NCI-H1930 (cell line): ENCODE results near the gene ABHD17B.
"Not testable (repeated sequence)": the region's sequence is repeated elsewhere in the genome, so short reads cannot be mapped to it uniquely, and the experiment has no call there.

Source experiments
- DNase-seq, 2 experiments: peaks; one replicate each; lab custom pipeline; 2025; lab: John Stamatoyannopoulos, UW

Gene ABHD17B

DNA sequence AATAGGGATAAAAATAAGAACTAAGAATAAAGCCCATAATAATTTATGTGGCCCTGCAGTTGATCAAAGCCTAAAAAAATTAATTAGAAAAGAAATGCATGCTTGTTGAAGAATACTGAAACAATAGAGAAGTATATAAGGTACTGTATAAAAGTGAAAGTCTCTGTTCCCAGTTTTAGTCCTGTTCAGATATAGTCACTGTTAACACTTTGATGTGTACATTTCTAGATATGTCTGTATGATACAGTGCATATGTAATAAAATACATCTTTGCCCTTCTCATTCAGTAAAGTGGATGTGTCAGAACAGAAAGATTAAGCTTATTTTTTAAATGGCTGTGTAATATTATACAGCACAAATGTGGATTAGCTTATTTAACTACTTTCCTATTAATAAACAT is 4.5 kb upstream of the ABHD17B start:
- no peak for DNase-seq

GRCh38 chr9:71911908-71912335 is 929 bp upstream of the ABHD17B start:
- no peak for DNase-seq

DNA sequence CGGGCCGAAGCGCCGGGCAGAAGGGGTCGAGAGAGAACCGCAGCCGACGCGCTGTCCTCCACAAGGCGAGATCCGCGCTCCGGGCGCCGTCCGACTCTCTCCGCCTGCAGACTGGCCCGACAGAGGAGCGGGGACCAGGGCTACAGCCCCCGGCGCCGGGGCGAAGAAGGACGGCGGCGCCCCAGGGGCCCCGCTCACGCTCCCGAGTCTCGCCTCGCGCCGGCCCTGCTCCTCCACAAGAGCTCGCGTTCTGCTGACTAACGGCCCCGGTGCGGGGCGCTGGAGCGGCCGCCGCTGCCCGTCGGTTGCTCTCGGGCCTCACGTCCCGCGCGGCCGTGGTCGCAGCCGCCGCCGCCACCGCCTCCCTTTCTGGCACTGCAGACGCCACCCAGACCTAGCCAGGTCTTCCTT is 338 bp downstream of the ABHD17B start:
- no peak for DNase-seq

DNA sequence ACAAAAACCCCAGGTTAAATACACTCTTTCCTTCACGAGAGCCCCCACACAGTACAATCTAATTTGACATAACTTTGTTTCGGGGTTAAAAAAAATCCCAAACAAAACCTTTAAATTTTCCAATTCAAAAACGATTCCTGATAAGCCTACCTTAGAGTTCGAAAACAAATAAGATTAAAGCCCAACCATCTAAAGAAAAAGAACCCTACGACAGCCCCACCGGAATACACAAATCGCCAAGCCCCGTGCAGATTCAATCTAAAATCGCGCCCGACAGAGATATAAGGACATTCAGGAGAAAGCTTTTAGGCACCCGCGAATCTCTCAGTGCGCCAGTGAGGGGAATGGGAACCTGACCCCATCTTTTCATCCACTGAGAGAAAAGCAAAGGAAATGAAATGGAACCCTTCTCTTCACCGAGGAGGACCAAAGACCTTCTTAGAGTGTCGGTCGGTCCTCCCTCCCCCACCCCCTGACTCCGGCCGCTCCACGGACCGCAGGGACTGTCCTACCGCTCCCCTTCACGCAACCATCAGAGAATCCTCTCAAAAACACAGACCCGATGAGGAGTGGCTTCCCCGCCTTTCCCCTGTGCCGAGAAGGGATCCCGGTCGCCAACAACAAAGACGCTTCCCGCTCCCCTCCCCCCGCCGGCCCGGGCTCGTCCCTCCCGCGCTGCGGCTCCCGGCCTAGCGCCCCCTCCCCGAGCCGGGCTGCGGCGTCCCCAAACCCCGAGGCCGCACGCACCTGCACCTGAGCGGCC is 925 bp downstream of the ABHD17B start:
- peak; percentile 25 to 48 for DNase-seq

- no peak for DNase-seq
These were observed 2.2 kb downstream of the ABHD17B start for GRCh38 chr9:71908825-71909224.

- DNase-seq = no peak
These were observed 6.9 kb downstream of the ABHD17B start for GRCh38 chr9:71904076-71904475.

GRCh38 chr9:71901695-71902597 is 9.0 kb downstream of the ABHD17B start:
- no peak for DNase-seq

- DNase-seq = not testable (repeated sequence)
These were observed 12.2 kb downstream of the ABHD17B start for GRCh38 chr9:71898756-71899155.

GRCh38 chr9:71897577-71897976 is 13.4 kb downstream of the ABHD17B start:
- no peak for DNase-seq

GRCh38 chr9:71896761-71897160 is 14.2 kb downstream of the ABHD17B start:
- DNase-seq = no peak

DNA sequence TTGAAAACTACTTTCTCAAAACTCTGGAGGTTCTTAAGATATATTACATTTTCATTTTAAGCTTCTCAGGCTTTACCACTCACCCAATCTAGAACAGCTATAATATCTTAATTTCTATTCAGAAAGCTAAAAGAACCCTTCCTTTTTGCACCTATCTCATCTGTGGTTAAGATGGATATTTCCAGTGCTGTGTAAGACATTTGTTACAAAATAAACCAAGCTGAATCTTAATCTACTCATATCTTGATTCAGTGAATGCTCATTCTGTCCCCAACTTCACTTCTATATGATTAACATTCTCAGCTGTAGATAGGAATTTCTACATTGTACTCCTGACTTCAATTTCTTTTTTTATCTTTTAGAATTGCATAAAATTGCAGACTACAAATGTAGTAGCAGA is 15.0 kb downstream of the ABHD17B start:
- no peak for DNase-seq

DNA sequence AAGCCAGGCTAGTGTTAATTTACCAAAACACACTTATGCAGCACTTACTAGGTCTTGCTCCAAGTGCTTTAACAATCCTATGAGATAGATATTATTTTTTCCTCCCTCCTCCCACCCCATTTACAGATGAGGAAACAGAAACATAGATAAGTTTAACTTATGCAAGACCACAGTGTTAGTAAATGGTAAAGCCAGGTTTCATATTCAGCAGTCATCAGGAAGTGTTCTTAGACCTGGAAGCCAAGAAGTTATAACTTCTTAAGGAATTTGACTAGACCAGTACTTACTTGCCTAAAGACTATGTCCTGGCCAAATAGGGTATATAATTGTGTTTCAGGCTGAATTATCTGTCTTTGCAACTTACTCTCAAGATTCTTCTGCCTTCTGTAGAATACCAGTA is 15.9 kb downstream of the ABHD17B start:
- no peak for DNase-seq

GRCh38 chr9:71891557-71892189 is 19.3 kb downstream of the ABHD17B start:
- no peak for DNase-seq

- no peak for DNase-seq
These were observed 20.8 kb downstream of the ABHD17B start for GRCh38 chr9:71890042-71890679.

DNA sequence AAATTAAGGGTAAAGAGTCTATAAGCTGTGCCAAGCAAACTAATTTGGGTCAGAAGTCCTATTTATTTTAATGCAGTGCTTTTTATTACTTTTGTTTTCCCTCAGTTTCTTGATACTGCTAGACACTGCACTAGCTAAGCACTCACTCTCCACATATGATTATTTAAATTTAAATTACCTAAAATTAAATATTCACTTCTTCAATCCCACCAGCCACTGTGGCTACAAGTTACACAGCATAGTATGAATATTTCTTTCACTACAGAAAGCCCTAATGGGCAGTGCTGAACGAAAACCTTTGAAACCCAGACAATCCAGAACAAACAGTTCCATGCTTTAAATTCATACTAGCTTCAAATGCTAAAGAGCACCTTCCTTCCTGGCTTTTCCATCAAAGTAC is 23.6 kb downstream of the ABHD17B start:
- DNase-seq = no peak

DNA sequence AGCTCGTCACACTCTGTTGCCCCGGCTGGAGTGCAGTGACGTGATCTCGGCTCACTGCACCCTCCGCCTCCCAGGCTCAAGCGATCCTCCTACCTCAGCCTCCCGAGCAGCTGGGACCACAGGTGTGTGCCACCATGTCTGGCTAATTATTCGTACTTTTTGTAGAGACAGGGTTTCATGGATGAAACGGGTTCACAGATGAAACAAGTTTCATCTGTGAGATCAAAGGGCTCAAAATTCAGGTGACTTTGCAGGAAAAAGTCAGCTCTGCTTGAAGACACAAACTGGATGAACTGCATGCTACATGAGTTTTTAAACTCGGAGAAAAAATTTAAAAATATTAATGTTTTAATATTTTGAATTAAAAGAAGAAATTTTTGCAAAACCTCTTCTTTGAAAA is 24.5 kb downstream of the ABHD17B start:
- no peak for DNase-seq

DNA sequence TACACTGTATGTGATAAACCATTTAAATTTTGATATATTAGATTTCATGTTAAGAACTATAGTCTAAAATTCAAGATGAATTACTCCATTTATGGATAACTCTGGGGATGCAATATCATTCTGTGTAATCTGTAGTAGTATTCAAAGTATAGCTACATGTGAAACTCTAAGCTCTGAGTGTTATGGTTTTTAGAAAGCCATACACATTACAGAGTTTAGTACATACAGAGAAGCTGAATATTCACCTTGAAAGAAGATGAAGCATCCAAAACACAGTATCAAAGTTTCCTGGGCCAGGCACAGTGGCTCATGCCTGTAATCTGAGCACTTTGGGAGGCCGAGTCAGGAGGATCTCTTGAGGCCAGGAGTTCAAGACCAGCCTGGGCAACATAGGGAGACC is 25.0 kb downstream of the ABHD17B start:
- DNase-seq = no peak

- no peak for DNase-seq
These were observed 25.5 kb downstream of the ABHD17B start for GRCh38 chr9:71885467-71885866.

DNA sequence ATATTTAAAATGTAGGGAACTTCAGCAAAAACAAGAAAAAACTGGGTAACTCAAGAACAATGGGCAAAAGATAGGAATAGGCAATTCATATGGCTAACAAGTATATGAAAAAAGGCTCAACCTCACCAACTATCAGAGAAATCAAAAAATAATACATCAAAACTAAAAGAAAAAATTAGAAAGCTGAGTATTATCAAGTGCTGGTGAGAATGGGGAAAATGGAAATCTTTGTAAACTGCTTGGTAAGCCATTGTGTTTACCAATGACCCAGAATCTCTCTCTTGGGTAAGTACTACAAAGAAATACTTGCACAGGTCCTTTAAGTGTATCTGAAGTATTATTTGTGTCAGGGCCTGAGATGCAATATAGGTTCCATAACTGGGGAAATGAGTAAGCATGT is 27.0 kb downstream of the ABHD17B start:
- no peak for DNase-seq

DNA sequence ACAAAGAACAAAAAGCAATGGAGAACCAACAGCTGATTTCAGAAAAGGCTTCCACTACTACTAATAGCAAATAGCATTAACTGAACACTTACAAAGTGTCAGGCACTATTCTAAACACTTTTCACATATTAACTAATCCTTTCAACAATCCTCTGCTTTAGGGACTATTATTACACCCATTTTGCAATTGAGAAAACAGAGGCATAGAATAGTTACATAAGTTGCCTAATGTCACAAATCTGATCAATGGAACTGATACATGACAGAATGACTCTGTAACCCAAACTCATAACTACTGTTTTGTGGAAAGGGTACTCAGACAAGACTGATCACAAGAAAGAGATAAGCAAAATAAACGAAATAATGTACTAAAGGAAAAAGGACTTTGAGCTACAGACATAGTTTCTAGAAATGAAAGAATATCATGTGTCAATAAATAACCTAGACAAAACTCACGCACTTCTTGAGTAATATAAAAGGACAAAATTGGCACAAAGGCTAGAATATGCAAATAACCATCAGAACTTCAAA is 31.3 kb downstream of the ABHD17B start:
- DNase-seq = no peak

- no peak for DNase-seq
These were observed 32.4 kb downstream of the ABHD17B start for GRCh38 chr9:71878327-71879274.
